ENCODE measurements around the gene EPB41L4A.
"Not testable (repeated sequence)": the region's sequence is repeated elsewhere in the genome, so short reads cannot be mapped to it uniquely, and the experiment has no call there.

EPB41L4A gene, protein sequence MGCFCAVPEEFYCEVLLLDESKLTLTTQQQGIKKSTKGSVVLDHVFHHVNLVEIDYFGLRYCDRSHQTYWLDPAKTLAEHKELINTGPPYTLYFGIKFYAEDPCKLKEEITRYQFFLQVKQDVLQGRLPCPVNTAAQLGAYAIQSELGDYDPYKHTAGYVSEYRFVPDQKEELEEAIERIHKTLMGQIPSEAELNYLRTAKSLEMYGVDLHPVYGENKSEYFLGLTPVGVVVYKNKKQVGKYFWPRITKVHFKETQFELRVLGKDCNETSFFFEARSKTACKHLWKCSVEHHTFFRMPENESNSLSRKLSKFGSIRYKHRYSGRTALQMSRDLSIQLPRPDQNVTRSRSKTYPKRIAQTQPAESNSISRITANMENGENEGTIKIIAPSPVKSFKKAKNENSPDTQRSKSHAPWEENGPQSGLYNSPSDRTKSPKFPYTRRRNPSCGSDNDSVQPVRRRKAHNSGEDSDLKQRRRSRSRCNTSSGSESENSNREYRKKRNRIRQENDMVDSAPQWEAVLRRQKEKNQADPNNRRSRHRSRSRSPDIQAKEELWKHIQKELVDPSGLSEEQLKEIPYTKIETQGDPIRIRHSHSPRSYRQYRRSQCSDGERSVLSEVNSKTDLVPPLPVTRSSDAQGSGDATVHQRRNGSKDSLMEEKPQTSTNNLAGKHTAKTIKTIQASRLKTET

DNA sequence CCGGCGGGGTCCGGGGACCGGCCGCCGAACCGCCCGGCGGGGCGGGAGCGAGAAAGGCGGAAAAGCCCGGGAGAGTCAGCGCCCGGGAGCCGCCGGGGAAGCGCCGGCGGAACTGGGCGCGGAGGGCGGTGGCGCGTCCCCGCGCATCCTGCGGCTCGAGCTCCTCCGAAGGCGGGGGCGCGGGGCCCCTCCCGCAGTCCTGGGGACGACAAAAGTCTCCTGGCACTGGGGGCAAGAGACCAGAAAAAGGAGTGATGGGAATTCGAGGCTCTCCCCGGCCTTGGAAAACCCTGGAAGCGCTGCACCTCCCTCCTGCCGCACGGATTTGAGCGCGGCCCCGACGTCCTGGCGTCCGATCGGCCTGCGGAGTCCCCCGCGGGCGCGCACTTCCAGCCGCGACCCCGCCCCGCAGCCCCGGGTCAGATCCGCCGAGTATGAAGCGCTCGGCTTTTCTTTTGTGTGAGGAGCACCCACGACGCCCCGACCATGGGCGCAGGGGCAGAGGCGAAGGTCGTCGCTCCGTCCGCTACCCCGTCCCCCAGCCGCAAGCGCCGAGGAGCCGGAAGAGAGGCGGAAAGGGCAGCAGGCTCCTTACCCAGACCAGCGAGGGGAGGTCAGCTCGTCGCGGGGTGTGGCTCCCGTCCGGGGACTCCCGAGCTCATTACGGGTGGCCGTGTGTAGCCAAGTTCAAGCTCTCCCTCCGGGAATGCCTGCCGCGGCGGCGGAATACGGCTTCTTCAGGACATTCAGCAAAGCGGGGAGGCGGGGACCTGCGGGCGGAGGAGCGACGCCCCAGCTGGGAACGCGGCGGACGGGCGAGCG, at the start of gene EPB41L4A:
EPB41L4A (minus strand) TSS at position 114 of the 822 bp plus-strand sequence. CDS start 238 bp downstream, outside the sequence.
- DNase-seq, result no peak

DNA sequence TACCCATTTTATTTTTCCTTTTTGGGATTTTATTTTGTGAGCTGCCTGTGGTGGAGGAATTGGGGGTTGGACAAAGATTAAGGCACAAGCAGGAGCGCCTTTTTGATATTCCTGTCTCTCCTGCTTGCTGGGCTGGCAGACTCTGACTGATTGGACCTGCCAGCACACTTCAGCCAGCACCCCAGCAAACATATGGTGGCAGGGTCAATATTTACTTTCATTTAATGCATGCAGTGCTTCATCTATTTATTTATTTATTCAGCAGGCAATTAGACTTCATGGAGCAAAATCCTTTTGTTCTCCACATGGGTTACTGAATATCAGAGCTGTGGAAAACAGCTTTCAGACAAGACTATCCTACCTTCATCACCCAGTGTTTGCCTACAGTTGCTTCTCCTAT, 48.4 kb upstream of the EPB41L4A start:
- peak; percentile 54 for DNase-seq

DNA sequence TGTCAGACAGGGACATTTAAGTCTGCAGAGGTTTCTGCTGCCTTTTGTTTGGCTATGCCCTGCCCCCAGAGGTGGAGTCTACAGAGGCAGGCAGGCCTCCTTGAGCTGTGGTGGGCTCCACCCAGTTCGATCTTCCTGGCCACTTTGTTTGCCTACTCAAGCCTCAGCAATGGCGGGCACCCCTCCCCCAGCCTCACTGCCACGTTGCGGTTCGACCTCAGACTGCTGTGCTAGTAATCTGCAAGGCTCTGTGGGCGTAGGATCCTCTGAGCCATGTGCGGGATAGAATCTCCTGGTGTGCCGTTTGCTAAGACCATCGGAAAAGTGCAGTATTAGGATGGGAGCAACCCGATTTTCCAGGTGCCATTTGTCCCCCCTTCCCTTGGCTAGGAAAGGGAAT, 47.2 kb upstream of the EPB41L4A start:
- not testable (repeated sequence) for DNase-seq

DNA sequence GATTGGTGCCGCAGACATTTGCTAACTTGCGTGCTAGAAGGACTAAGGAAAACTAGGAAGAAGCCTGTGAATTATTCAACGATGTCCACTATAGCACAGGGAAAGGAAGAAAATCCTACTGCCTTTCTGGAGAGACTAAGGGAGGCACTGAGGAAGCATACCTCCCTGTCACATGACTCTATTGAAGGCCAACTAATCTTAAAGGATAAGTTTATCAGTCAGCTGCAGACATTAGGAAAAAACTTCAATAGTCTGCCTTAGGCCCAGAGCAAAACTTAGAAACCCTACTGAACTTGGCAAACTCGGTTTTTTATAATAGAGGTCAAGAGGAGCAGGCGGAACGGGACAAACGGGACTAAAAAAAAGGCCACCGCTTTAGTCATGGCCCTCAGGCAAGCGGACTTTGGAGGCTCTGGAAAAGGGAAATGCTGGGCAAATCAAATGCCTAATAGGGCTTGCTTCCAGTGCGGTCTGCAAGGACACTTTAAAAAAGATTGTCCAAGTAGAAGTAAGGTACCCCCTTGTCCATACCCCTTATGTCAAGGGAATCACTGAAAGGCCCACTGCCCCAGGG, 28.2 kb upstream of the EPB41L4A start:
- DNase-seq, result not testable (repeated sequence)

DNA sequence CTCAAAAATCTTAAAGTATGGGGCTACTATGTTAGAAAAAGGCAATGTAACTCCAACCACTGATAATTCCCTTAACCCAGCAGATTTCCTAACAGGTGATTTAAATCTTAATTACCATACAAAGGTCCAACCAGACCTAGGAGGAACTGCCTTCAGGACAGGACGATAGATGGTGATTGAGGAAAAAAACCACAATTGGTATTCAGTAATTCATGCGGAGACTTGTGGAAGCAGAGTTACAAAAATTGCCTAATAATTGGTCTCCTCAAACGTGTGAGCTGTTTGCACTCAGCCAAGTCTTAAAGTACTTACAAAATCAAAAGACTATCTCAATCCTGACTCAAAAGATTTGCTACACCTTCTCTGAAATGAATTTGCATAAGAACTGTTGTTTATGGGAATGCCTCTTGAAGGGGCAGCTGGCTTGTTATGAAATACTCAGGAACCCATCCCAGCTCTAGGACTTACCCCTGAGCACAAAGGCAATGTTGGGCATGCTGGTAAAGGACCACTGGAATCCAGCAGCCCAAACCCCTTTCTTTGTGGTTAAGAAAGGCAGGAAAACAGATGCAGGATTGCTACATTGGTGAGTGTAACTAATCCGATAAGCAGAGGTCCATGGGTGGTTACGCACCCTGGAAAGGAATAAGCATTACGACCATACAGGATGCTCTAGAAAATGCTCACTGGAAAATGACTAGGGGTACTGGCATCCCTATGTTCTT, 26.7 kb upstream of the EPB41L4A start:
- DNase-seq, result no peak

DNA sequence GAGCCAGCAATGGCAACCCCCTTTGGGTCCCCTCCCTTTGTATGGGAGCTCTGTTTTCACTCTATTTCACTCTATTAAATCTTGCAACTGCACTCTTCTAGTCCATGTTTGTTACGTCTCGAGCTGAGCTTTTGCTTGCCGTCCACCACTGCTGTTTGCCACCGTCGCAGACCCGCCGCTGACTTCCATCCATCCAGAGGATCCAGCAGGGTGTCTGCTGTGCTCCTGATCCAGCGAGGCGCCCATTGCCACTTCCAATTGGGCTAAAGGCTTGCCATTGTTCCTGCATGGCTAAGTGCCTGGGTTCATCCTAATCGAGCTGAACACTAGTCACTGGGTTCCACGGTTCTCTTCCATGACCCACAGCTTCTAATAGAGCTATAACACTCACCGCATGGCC, 24.9 kb upstream of the EPB41L4A start:
- not testable (repeated sequence) for DNase-seq

DNA sequence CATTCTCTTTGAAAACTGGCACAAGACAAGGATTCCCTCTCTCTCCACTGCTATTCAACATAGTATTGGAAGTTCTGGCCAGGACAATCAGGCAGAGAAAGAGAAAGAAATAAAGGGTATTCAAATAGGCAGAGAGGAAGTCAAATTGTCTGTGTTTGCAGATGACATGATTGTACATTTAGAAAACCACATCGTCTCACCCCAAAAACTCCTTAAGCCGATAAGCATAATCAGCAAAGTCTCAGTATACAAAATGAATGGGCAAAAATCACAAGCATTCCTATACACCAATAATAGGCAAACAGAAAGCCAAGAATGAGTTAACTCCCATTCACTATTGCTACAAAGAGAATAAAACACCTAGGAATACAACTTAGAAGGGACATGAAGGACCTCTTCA, 21.0 kb upstream of the EPB41L4A start:
- no peak for DNase-seq

DNA sequence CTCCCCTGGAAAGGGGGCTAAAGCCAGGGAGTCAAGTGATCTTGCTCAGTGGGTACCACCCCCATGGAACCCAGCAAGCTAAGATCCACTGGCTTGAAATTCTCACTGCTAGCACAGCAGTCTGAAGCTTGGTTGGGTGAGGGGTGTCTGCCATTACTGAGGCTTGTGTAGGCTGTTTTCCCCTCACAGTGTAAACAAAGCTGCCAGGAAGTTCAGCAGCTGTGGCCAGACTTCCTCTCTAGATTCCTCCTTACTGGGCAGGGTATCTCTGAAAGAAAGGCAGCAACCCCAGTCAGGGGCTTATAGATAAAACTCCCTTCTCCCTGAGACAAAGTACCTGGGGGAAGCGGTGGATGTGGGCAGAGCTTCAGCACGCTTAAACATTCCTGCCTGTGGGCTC, 17.1 kb upstream of the EPB41L4A start:
- no peak for DNase-seq

DNA sequence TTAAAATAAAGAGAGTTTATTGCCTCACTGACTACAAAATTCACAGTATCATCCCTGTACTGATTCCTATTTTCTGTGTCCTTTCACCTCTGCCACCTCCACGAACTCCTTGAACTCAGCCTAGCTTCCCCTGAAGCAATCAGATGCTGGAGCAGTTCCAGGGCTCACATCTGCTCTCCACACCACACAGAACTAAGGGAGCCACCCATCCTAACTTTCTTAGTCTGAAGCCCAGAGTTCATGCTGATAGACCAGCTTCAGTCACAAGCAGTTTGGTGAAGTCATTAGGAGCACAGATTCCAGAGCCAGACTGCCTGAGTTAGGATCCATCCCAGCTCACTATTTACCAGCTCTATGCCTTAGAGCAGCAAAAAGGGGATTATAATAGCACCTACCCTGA, 15.6 kb upstream of the EPB41L4A start:
- DNase-seq, result no peak

DNA sequence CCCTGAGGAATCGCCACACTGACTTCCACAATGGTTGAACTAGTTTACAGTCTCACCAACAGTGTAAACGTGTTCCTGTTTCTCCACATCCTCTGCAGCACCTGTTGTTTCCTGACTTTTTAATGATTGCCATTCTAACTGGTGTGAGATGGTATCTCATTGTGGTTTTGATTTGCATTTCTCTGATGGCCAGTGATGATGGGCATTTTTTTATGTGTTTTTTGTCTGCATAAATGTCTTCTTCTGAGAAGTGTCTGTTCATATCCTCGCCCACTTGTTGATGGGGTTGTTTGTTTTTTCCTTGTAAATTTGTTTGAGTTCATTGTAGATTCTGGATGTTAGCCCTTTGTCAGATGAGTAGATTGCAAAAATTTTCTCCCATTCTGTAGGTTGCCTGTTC, 7.1 kb upstream of the EPB41L4A start:
- not testable (repeated sequence) for DNase-seq

DNA sequence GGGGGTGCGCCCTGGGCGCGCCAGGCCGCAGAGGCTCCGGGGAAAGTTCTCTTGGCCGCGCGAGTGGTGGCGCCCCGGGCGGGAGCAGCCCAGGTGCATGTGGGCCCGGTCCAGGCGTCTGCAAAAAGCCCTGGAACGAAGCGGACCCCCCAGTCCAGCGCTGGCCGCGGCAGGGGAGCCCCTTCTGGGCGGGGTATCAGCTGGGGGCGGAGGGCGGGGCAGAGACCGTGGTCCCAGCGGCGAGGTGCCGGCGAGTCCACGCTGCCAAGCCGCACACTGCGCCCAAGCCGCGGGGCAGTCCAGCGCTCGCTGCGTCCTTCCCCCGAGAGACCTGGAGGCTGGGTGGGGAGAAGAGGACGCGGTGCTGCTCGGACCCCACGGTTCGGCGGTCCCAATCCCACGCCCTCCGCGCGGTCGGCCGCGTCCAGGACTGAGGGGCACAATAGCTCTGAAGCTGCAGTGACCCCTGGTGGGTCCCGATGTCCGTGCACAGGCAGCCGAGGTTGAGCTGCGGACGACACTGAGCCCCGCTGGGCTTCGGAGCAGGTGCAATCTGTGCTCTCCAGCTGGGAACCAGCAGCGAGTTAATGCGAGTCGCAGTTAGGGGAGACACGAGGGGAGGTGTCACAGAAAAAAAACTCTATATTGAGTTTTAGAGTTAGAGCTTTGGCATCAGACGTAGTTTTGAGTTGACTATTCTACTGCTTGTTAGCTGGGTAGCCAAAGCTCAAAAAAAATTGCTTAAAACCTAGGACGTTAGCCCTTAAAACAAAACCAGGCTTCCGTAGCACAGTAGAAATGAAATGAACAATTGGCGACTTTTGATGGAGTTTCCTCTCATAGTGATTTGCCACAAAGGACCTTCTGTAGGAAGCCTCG, 1.1 kb upstream of the EPB41L4A start:
- DNase-seq, result peak; percentile 72

DNA sequence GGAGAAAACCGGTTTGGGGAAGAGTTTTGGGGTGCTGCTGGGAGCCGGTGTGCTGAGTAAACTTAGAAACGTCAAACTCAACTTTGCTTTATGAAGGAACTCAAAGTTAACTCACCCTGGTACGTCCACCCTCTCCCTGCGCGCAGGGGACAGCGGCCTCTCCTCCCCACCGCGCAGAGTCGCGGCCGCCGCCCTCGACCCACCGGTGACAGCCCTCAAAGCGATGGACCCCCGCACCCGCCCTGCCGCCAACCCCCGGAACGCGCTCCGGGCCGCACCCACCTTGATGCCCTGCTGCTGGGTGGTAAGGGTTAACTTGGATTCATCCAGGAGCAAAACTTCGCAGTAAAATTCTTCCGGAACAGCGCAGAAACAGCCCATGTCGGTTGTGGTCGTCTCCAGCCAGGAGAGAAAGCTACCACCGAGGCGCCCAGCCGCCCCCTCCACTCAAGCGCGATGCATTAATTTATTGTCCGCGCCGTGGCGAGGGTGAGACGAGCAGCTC, 366 bp downstream of the EPB41L4A start:
- no peak for DNase-seq

DNA sequence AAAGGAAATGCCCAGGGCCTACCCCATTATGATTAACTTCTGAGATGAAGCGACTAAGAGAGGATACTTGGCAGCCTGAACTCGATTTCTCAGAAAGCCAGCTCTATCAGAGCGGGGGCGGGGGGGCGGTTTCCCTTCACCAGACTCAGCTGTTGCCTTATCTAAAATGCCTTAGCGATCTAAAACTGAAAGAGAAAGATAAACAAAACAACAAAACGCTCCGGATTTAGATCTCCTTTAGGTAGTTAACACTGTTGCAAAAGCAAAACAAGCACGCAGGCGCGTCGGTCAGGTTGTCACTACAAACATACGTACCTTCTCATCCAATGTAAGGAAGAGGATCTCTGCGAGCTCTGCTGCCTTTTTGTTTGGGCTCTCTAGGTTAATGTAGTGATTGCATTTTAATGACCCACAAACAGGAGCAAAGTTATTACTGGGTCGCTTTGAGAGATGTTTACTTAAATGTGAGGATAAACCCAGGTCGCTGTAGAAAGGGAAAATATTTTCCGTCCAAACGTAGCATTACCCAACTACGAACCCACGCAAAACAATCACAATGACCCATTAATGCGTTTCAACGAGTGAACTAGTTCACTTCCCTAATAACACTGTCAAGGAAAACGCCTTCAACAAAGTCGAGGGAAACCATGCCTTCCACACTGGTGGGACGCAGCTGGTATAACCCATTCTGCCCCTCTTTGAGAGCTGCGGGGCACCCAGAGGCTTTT, 982 bp downstream of the EPB41L4A start:
- DNase-seq, result peak; percentile 43

DNA sequence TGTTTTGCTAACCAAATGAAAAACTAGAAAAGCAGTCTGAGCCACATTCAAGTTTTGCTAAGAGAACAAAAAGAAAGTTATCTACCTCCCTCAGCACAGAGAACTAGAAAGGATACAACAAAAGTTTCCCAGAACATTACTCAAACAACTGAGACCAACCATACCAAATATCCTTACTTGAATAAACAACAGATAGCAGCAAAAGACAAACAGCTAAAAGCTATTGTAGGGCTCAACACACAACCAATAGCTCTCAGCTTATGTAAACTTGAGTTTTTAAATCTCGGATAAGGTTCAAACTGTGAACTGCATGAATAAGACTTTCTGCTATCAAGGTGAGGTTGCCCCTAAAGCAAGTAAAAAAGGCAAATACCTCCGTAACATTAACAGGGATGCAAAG, 3.5 kb downstream of the EPB41L4A start:
- no peak for DNase-seq

DNA sequence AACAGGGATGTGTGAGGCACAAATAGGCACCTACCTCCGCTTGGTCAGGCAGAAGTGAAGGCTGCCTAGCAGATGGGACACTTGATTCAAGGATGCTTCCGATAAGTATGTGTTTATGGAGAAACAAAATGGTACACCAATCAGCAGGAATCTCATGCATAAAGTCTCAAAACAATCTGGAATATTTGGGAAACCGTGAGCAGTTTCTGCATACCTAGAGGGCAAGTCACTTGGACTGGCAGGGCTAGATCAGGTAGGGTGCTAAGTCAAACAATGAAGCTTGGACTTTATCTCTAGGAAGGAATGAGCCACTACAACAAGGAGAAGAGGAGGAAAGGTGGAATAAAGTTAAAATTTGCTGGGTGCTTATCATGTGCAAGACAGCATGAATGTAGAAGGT, 5.5 kb downstream of the EPB41L4A start:
- no peak for DNase-seq

DNA sequence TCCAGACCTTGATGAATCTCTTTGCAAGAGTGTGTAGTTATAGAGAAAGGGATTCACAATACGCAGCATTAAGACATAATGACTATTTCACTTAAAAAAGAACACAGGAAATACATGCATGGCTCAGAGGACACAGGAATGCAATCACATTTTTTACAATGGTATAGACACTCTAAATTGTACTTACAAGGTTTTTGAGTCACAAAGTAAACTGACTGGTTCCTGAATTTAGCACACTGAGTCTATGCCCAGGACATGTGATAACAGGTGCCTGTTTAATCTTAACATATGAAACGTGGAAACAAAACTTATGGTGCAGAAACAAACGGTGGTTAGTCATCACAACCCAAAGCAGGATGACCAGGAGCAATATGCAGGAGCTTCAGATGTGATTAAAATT, 6.7 kb downstream of the EPB41L4A start:
- DNase-seq, result no peak

DNA sequence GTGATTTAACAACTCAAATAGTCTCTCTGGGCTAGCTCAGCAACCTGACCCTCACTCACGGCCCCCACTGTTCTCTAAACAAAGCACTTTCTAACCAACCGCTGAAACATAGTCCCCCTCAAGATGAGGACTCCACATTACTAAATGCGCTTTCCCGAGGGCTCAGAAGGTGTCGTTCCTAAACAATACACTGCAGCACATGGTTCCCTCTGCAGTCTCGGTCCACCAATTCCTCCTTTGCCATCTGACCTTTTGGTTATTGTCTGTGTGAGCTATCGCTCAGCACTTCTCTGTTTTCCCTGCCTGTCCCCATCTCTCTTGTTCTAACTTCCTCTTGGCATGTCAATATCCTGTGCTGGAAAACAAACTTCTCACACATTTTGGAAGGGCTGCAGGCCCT, 7.2 kb downstream of the EPB41L4A start:
- DNase-seq, result no peak

DNA sequence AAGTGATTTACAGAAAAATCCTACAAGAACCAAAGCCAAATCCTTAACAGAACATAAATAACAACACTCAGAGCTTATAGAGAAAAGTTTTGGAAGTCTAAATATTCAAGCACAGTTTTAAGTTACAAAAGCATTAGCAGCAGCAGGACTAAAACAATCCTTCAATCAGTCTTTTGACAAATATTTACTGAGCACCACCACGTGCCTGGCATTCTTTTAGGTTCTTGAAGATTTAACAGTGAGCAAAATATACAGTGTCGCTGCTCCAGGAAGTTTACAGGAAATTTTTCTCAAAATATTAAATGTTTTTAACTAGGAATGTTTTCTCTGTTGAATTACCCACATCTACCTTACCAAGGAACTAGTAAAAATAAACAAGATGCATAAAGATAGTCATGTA, 11.4 kb downstream of the EPB41L4A start:
- DNase-seq, result no peak

DNA sequence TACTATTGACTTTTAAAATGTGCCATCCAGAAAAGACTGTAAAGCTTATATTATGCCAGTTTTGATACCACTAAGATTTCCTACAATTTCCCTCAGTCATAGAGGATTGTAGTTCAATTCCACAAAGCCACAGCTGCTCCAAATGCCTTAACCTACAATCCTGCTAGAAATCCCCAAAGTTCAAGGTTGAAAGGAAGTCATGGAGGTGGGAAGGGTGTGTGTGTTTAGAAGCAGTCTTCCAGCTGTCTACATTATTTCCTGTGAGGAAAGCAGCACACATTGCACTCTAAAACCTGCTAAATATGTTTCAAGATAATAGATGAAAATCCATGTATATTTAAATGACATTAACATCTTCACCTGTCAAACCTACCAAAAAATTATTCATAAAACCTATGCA, 11.8 kb downstream of the EPB41L4A start:
- no peak for DNase-seq

DNA sequence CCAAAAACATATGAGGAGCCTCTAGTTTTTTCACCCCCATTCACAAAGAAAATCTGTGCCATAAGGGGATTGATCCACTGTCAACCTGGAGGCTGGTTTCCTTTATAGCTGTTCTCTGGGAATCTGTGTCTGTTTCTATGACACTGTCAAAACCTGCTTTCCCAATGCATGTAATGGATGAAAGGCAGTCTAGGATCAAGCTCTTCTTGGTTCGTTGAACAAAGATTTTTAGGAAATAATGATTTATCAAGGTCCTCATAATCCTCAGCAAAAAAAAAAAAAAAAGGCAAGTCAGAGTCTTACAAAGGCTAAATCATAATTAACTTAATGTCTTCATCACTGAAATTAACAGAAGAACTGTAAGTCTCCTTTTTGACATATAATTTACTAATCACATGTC, 16.0 kb downstream of the EPB41L4A start:
- DNase-seq, result no peak

DNA sequence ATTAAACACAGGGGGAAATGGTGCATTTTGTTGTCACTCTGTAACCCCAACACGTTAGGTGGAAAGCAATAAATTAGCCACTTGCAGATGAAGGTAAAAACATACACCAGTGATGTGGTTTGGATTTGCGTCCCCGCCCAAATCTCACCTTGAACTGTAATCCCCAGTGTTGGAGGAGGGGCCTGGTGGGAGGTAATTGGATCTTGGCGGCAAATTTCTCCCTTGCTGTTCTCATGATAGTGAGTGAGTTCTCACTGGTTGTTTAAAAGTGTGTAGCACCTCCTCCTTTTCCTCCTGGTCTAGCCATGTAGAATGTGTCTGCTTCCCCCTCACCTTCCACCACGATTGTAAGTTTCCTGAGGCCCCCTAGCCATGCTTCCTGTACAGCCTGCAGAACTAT, 17.2 kb downstream of the EPB41L4A start:
- no peak for DNase-seq
